GM11168 (cell line): ENCODE data around the gene HTR4.

Experiments used
- in situ Hi-C: fragments of 300-500 bp; cut with MboI; formaldehyde crosslinking; loops from one replicate; pipeline ENCODE4 v1.12.0; 2022; ENCODE audit warnings: low sequenced_read_pairs; ENCODE audit not compliant: unreplicated experiment

The HTR4 gene

GRCh38 chr5:148445578-148445977 is 208.7 kb downstream of the HTR4 start:
- in situ Hi-C loops = loop anchor here (10.0 kb wide), 1 partner anchor 279 kb away; no protein-coding TSS in a partner anchor

DNA sequence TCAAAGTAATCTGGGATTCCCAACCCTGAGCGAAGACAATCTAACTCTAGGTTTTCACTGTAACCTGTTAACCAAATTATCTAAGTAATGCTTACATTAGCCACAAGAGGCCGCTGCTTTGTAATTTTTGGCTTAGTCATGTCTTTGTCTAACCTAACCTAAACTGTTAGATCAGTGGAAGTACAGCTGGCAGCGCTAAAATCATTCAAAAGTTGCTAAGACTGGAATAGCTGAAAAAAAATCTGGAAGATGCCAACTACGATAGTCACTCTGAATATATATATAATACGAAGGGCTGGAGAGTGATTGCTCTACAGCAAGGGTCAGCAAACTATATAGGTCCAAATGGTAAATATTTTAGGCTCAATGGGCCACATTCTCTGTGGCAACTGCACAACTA is 210.3 kb downstream of the HTR4 start:
- in situ Hi-C loops = loop anchor here (10.0 kb wide), 1 partner anchor 281 kb away; no protein-coding TSS in a partner anchor

GRCh38 chr5:148443241-148443640 is 211.1 kb downstream of the HTR4 start:
- in situ Hi-C loops = loop anchor here (10.0 kb wide), 1 partner anchor 282 kb away; no protein-coding TSS in a partner anchor

GRCh38 chr5:148438933-148439332 is 215.4 kb downstream of the HTR4 start:
- in situ Hi-C loops = no loop called here

DNA sequence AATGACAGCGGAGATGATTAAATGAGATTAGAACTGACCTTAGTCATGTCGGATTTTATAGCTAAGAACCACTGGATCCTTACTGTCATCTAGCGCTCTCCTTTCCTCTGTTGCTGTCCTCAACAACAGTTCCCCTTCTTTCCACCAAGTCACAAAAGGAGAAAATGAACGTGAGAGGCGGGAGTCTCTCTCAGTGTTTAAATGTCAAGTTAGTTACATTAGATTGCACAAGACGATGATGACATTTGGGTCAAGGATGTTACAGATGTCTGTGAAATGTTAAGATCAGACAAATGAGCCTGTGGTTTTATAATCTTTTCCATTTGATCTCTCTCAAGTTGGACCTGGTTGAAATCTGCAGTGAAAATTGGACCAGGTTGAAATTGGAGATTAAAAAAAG is 217.1 kb downstream of the HTR4 start:
- in situ Hi-C loops = no loop called here

DNA sequence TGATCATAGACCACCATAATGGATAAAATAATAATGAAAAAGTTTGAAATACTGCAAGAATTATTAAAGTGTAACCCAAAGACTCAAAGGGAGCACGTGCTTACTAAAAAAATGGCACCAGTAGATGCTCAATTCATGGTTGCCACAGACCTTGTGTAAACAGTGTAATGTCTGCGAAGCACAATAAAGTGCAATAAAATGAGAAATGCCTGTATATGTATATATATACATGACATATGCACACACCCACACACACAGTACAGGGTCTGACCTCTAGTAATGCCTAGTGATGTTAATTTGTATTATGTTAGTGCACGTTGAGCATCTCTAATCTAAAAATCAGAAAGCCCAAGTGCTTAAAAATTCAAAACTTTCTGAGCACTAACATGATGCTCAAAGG is 218.3 kb downstream of the HTR4 start:
- in situ Hi-C loops = no loop called here

GRCh38 chr5:148433826-148434225 is 220.5 kb downstream of the HTR4 start:
- in situ Hi-C loops = no loop called here
